GM12878 (cell line): ENCODE measurements around the gene NAB1. TPM values are rescaled to one million over a fixed set of nuclear protein-coding genes. Genes with fewer than 3 reads are reported as not detected.

Source experiments
- ATAC-seq: fragments of 200-7000 bp; cut with Tn5 transposase; 3 replicates; pipeline ENCODE4 v1.9.1; 2020; ENCODE audit warnings: mild to moderate bottlenecking, moderate library complexity
- BruUV-seq: library from RNA; stranded (reverse); fragments of 400-500 nt; replicated peaks from 2 replicates; lab custom pipeline; 2021; lab: Mats Ljungman, UMichigan
- CTCF ChIA-PET: fragments of 300-600 bp; sonication (Branson Sonifier 250); formaldehyde crosslinking; extraction: SDS; loops from one replicate; lab custom pipeline; 2021; ENCODE audit warnings: inconsistent platforms; lab: Yijun Ruan, JAX
- POLR2A ChIA-PET: fragments of 350-600 bp; formaldehyde crosslinking; extraction: SDS; loops from one replicate; lab custom pipeline; 2021; ENCODE audit warnings: inconsistent platforms; lab: Charles Lee
- RAD21 ChIA-PET: fragments of 300-600 bp; sonication (Branson Sonifier 250); formaldehyde crosslinking; loops from one replicate; lab custom pipeline; 2023; ENCODE audit warnings: antibody characterized with exemption; ENCODE audit not compliant: unreplicated experiment; lab: Charles Lee
- SMC1A ChIA-PET: fragments of 300-600 bp; sonication (Branson Sonifier 250); formaldehyde crosslinking; loops from one replicate; lab custom pipeline; 2023; ENCODE audit not compliant: unreplicated experiment, uncharacterized antibody; lab: Charles Lee
- DNase-seq: peaks from one replicate; pipeline ENCODE4 v3.0.0-alpha.2; 2011; ENCODE audit warnings: low read depth, low spot score
- FAIRE-seq: peaks from 3 replicates; lab custom pipeline; 2011; peaks lifted over from hg19 to GRCh38; lab: Jason Lieb, UNC
- H2AFZ ChIP-seq: 2 replicates; pipeline ENCODE4 v1.6.0; 2011; ENCODE audit warnings: low read depth, low read length, control low read depth; ENCODE audit not compliant: control insufficient read depth
- H3K27ac ChIP-seq: 2 replicates; pipeline ENCODE4 v1.5.1; 2011; ENCODE audit warnings: control low read depth; ENCODE audit not compliant: control insufficient read depth, insufficient read depth
- H3K27me3 ChIP-seq, 2 experiments: replicated peaks in 1 of 2; 2 replicates each; pipeline versions ENCODE4 v1.6.0 to v1.6.1; 2011; ENCODE audit warnings: low read length in 1 of 2; ENCODE audit not compliant: control insufficient read depth in 2 of 2, insufficient read depth in 2 of 2
- H3K36me3 ChIP-seq, 2 experiments: 2 replicates each; pipeline ENCODE4 v1.5.1; 2011; ENCODE audit warnings: low read length in 1 of 2; ENCODE audit not compliant: control insufficient read depth in 2 of 2, insufficient read depth in 2 of 2
- H3K4me1 ChIP-seq: 2 replicates; pipeline ENCODE4 v1.6.1; 2011; ENCODE audit warnings: mild to moderate bottlenecking, low read length, moderate library complexity, mixed read lengths; ENCODE audit not compliant: control insufficient read depth, insufficient read depth
- H3K4me2 ChIP-seq: 2 replicates; pipeline ENCODE4 v1.6.0; 2011; ENCODE audit warnings: control low read depth; ENCODE audit not compliant: control insufficient read depth, insufficient read depth
- H3K4me3 ChIP-seq: fragments of 200-600 bp; sonication (generic); 2 replicates; pipeline ENCODE4 v1.5.1; 2016
- H3K79me2 ChIP-seq: 2 replicates; pipeline ENCODE4 v1.6.0; 2011; ENCODE audit warnings: low read length; ENCODE audit not compliant: control insufficient read depth, insufficient read depth
- H3K9ac ChIP-seq: 2 replicates; pipeline ENCODE4 v1.8.0; 2011; ENCODE audit warnings: low read length, control low read depth, mixed read lengths; ENCODE audit not compliant: control insufficient read depth, insufficient read depth
- H3K9me3 ChIP-seq: replicated peaks from 3 replicates; pipeline ENCODE4 v1.5.1; 2011; ENCODE audit warnings: mild to moderate bottlenecking, low read length; ENCODE audit not compliant: control insufficient read depth, insufficient read depth
- H4K20me1 ChIP-seq: 2 replicates; pipeline ENCODE4 v1.6.0; 2011; ENCODE audit not compliant: control insufficient read depth, insufficient read depth
- BMI1 ChIP-seq: fragments of 450-650 bp; IDR thresholded peaks from 2 replicates; pipeline ENCODE4 v1.6.1; 2016; ENCODE audit warnings: mild to moderate bottlenecking, moderate library complexity, borderline replicate concordance
- EP300 ChIP-seq, 2 experiments: fragments of 150-350 bp in 1 of 2; IDR thresholded peaks; 2 replicates each; pipeline ENCODE4 v1.6.1; 2011 to 2012; ENCODE audit warnings: low read depth in 2 of 2, low read length in 2 of 2, borderline replicate concordance in 1 of 2, improper control_type of control experiment in 1 of 2, inconsistent platforms in 1 of 2; ENCODE audit not compliant: control insufficient read depth in 1 of 2
- FOS ChIP-seq: IDR thresholded peaks from 3 replicates; pipeline ENCODE4 v1.6.1; 2011; ENCODE audit warnings: borderline replicate concordance; ENCODE audit not compliant: insufficient read length; ENCODE audit errors: extremely low read depth
- FOXM1 ChIP-seq: IDR thresholded peaks from 2 replicates; pipeline ENCODE4 v1.6.1; 2012; ENCODE audit warnings: low read depth, mild to moderate bottlenecking, inconsistent platforms, low read length, moderate library complexity
- HDAC6 ChIP-seq: fragments of 200-600 bp; sonication (generic); IDR thresholded peaks from one replicate; pipeline ENCODE4 v1.8.0; 2017; ENCODE audit warnings: antibody characterized with exemption; ENCODE audit not compliant: unreplicated experiment
- JUNB ChIP-seq: IDR thresholded peaks from 2 replicates; pipeline ENCODE4 v1.6.1; 2016; ENCODE audit warnings: antibody characterized with exemption, mild to moderate bottlenecking
- KDM1A ChIP-seq: fragments of 200-600 bp; sonication (generic); IDR thresholded peaks from 2 replicates; pipeline ENCODE4 v1.6.1; 2016; ENCODE audit warnings: borderline replicate concordance
- LARP7 ChIP-seq: fragments of 450-650 bp; IDR thresholded peaks from 2 replicates; pipeline ENCODE4 v1.6.1; 2017; ENCODE audit warnings: mild to moderate bottlenecking
- MAX ChIP-seq: IDR thresholded peaks from 2 replicates; pipeline ENCODE4 v1.6.1; 2012; ENCODE audit warnings: low read depth, low read length, improper control_type of control experiment
- MEF2A ChIP-seq: IDR thresholded peaks from 2 replicates; pipeline ENCODE4 v1.6.1; 2011; ENCODE audit warnings: low read depth, mild to moderate bottlenecking, low read length, moderate library complexity; ENCODE audit not compliant: insufficient read depth
- MLLT1 ChIP-seq: fragments of 450-650 bp; IDR thresholded peaks from 2 replicates; pipeline ENCODE4 v1.6.1; 2016; ENCODE audit warnings: mild to moderate bottlenecking
- NR2C1 ChIP-seq: fragments of 450-650 bp; IDR thresholded peaks from 2 replicates; pipeline ENCODE4 v1.6.1; 2017; ENCODE audit warnings: antibody characterized with exemption, mild to moderate bottlenecking, moderate library complexity
- NR2F1 ChIP-seq: fragments of 450-650 bp; conservative IDR thresholded peaks from 2 replicates; pipeline ENCODE4 v1.6.1; 2017; ENCODE audit warnings: mild to moderate bottlenecking
- STAT1 ChIP-seq: fragments of 450-650 bp; conservative IDR thresholded peaks from 2 replicates; pipeline ENCODE4 v1.6.1; 2014; ENCODE audit warnings: antibody characterized with exemption, mild to moderate bottlenecking
- TCF3 ChIP-seq: IDR thresholded peaks from 2 replicates; pipeline ENCODE4 v1.6.1; 2012; ENCODE audit warnings: low read depth, mild to moderate bottlenecking, low read length, borderline replicate concordance; ENCODE audit not compliant: insufficient read depth
- ZNF274 ChIP-seq: IDR thresholded peaks from one replicate; pipeline ENCODE4 v1.8.0; 2011; ENCODE audit not compliant: insufficient read length, insufficient read depth
- ZNF384 ChIP-seq: IDR thresholded peaks from 2 replicates; pipeline ENCODE4 v1.6.1; 2012; ENCODE audit warnings: low read depth, mild to moderate bottlenecking, low read length, improper control_type of control experiment, borderline replicate concordance
- WGBS: methylation state at CpG from one replicate; pipeline ENCODE4 v1.1.6; 2016; ENCODE audit warnings: low lambda C conversion rate; ENCODE audit not compliant: insufficient replicate concordance, insufficient coverage; ENCODE audit errors: missing lambda C conversion rate; 5-methylcytosine and 5-hydroxymethylcytosine counted together
- in situ Hi-C: fragments of 300-500 bp; cut with MboI; formaldehyde crosslinking; loops from 9 replicates; pipeline ENCODE4 v1.14.3; 2018; ENCODE audit warnings: mixed read lengths
- intact Hi-C: fragments of 100-400 bp; cut with micrococcal nuclease; formaldehyde crosslinking; loops from one replicate; pipeline ENCODE4 v1.14.2; 2022; ENCODE audit not compliant: unreplicated experiment
- polyA plus RNA-seq, 11 experiments: library from polyadenylated mRNA; depleted of rRNA in 4 of 11; unstranded in 6 of 11; stranded (reverse) in 5 of 11; fragments of >200 nt; fragmentation: Nextera tagmentation in 4 of 11; fragmentation: Illumina TruSeq in 1 of 11; extraction: Ambion mirVana in 4 of 11; extraction: Trizol in 1 of 11; gene quantifications; 1 replicate in 1 of 11; 2 replicates in 10 of 11; pipeline versions ENCODE4 v1.2.1 to v1.2.3, GENCODE V29; 2011 to 2016; ENCODE audit warnings: inconsistent platforms in 2 of 11, missing spikeins in 2 of 11, low read depth in 1 of 11
- total RNA-seq, 4 experiments: library from RNA; depleted of rRNA in 3 of 4; stranded (reverse); fragments of >200 nt in 3 of 4; fragmentation: Illumina TruSeq in 1 of 4; extraction: Trizol in 1 of 4; gene quantifications; 2 replicates each; pipeline versions ENCODE4 v1.2.1 to v1.2.3, GENCODE V29; 2013 to 2021

The NAB1 gene
- total and polyA plus RNA-seq, 10 of the 15 experiments (the other 5 are each of a cell fraction or from before 2014, with no cell fraction given), result 4.5 to 39.6 (median 23.0) TPM

GRCh38 chr2:190599546-190600220 lies 49.2 kb upstream of the NAB1 start:
- H3K9me3 ChIP-seq, result no peaks in the 10 kb centered on the region
- peak; percentile 7 for FAIRE-seq
- peaks cover 3% of the 10 kb centered on the region for H3K4me1 ChIP-seq
- POLR2A ChIA-PET, result no interaction called here
- H3K27ac ChIP-seq, result no peak overlapping the region
- no peak overlapping the region for H2AFZ ChIP-seq
- BruUV-seq, result no TSS peak
- H3K9ac ChIP-seq, result no peak overlapping the region
- H3K4me3 ChIP-seq, result no peak overlapping the region
- SMC1A ChIA-PET, result interaction anchor here (1.0 to 1.6 kb wide), 5 partner anchors 11 to 67 kb away, joined by 3 to 4 read pairs (median 3); no protein-coding TSS in a partner anchor
- H3K79me2 ChIP-seq, result no peaks in the 10 kb centered on the region
- H3K4me2 ChIP-seq, result no peak overlapping the region
- no peaks in the 10 kb centered on the region for H3K27me3 ChIP-seq
- no peaks in the 10 kb centered on the region for H4K20me1 ChIP-seq
- DNase-seq, result no peak
- WGBS, result 85% methylated on average over 8 of the region's 8 CpGs
- intact Hi-C loops, result no loop called here
- RAD21 ChIA-PET, result interaction anchor here (1.0 kb wide), 1 partner anchor 79 kb away, joined by 3 read pairs; no protein-coding TSS in a partner anchor
- in situ Hi-C loops, result no loop called here
- H3K36me3 ChIP-seq, result no peaks in the 10 kb centered on the region
- TF ChIP-seq MAX (no peak), ZNF274 (no peak), MEF2A (no peak), TCF3 (no peak), FOS (no peak), FOXM1 (no peak), NR2C1 (no peak), ZNF384 (no peak), NR2F1 (no peak), KDM1A (no peak), EP300 (IDR thresholded peaks at IDR 0.05; ENCODE audit: borderline replicate concordance in 1 of 2, control insufficient read depth in 1 of 2, low read depth in 2 of 2, low read length in 2 of 2) (no peak), JUNB (no peak), LARP7 (no peak), BMI1 (no peak), MLLT1 (no peak), HDAC6 (no peak), STAT1 (no peak)
- ATAC-seq, result no peak
- CTCF ChIA-PET, result no interaction called here
